GM04504 (cell line): ENCODE data around the gene PLCB2.

ENCODE experiments used
- DNase-seq: peaks from one replicate; pipeline ENCODE4 v3.0.0-alpha.2; 2012; ENCODE audit warnings: low read depth

The PLCB2 gene

GRCh38 chr15:40307421-40308211 is at the start of gene PLCB2:
TSS of gene PLCB2 (minus strand) at chr15:40307935. CDS start at chr15:40307672, 263 bp downstream.
- DNase-seq: no peak

- DNase-seq: no peak
Measured at GRCh38 chr15:40357246-40357645, 49.5 kb upstream of the PLCB2 start.

- no peak for DNase-seq
Measured at GRCh38 chr15:40355976-40356585, 48.3 kb upstream of the PLCB2 start.

GRCh38 chr15:40354408-40355171 is 46.9 kb upstream of the PLCB2 start:
- no peak for DNase-seq

GRCh38 chr15:40353697-40354096 is 46.0 kb upstream of the PLCB2 start:
- no peak for DNase-seq

GRCh38 chr15:40352281-40352901 is 44.7 kb upstream of the PLCB2 start:
- no peak for DNase-seq

- DNase-seq: no peak
Measured at GRCh38 chr15:40349163-40349562, 41.4 kb upstream of the PLCB2 start.

- DNase-seq: no peak
Measured at GRCh38 chr15:40348474-40348870, 40.7 kb upstream of the PLCB2 start.

GRCh38 chr15:40347559-40348473 is 40.1 kb upstream of the PLCB2 start:
- DNase-seq: no peak

- DNase-seq: no peak
Measured at GRCh38 chr15:40346579-40347558, 39.1 kb upstream of the PLCB2 start.

GRCh38 chr15:40345867-40346578 is 38.3 kb upstream of the PLCB2 start:
- DNase-seq: no peak

- DNase-seq: no peak
Measured at GRCh38 chr15:40345225-40345866, 37.6 kb upstream of the PLCB2 start.

GRCh38 chr15:40344631-40345120 is 36.9 kb upstream of the PLCB2 start:
- no peak for DNase-seq

GRCh38 chr15:40344217-40344616 is 36.5 kb upstream of the PLCB2 start:
- no peak for DNase-seq

- DNase-seq: peak; percentile 86
Measured at GRCh38 chr15:40343512-40343911, 35.8 kb upstream of the PLCB2 start.

- no peak for DNase-seq
Measured at GRCh38 chr15:40342416-40343320, 34.9 kb upstream of the PLCB2 start.

GRCh38 chr15:40340740-40341400 is 33.1 kb upstream of the PLCB2 start, which contains the start of gene CCDC9B:
TSS of gene CCDC9B (minus strand) at chr15:40340939. CDS start at chr15:40340819, 120 bp downstream.
- peak; percentile 83 for DNase-seq
